Testis (tissue), 2 donors: ENCODE results near the gene PLEKHA7.

Experiments used
- POLR2A ChIP-seq: fragments of 450-650 bp; IDR thresholded peaks from one replicate; pipeline ENCODE4 v1.6.1; 2017; ENCODE audit warnings: antibody characterized with exemption, mild to moderate bottlenecking, moderate library complexity
- TF ChIP-seq, protein P1 (sequence below), 3 experiments: fragments of 450-650 bp in 2 of 3; fragments of 200-600 bp in 1 of 3; sonication (generic) in 1 of 3; IDR thresholded peaks; one replicate each; pipeline ENCODE4 v1.5.1; 2016 to 2019; ENCODE audit warnings: antibody characterized with exemption in 3 of 3, mild to moderate bottlenecking in 2 of 3, moderate library complexity in 1 of 3

DNA sequence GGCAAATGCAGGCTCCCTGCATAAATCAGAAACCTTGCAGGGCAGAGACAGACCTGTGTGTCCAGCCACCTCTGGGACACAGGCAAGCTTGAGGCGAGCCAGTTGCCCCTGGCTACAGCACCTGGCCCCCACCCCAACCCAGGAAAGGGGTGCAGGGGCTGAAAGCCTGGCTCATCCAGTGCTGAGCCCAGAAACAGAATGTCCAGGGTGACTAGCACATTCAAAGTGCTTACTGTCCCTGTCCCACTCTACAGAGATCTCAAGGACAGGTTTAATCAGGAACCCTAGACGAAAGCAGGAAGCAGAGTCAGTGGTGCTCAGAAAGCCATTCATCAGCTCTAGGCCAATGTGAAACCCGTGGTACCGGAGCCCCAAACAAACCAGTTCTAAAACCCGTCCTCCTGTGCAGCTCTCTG lies 31.9 kb downstream of the PLEKHA7 start:
- TF ChIP-seq, protein P1, sequence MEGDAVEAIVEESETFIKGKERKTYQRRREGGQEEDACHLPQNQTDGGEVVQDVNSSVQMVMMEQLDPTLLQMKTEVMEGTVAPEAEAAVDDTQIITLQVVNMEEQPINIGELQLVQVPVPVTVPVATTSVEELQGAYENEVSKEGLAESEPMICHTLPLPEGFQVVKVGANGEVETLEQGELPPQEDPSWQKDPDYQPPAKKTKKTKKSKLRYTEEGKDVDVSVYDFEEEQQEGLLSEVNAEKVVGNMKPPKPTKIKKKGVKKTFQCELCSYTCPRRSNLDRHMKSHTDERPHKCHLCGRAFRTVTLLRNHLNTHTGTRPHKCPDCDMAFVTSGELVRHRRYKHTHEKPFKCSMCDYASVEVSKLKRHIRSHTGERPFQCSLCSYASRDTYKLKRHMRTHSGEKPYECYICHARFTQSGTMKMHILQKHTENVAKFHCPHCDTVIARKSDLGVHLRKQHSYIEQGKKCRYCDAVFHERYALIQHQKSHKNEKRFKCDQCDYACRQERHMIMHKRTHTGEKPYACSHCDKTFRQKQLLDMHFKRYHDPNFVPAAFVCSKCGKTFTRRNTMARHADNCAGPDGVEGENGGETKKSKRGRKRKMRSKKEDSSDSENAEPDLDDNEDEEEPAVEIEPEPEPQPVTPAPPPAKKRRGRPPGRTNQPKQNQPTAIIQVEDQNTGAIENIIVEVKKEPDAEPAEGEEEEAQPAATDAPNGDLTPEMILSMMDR (IDR thresholded peaks at IDR 0.05): no peak
- no peak for TF ChIP-seq POLR2A
